Measurements from ENCODE around the gene ZDHHC11. TPM values are rescaled to one million over a fixed set of nuclear protein-coding genes. Genes with fewer than 3 reads are reported as not detected.
A peak's percentile ranks its signal among the peaks of the same experiment; 100 is the strongest.
"Not testable (repeated sequence)": the region's sequence is repeated elsewhere in the genome, so short reads cannot be mapped to it uniquely, and the experiment has no call there.

ZDHHC11 gene
- total and polyA plus RNA-seq, 2 experiments from 2014 or later: 5.8 to 8.5 TPM

DNA sequence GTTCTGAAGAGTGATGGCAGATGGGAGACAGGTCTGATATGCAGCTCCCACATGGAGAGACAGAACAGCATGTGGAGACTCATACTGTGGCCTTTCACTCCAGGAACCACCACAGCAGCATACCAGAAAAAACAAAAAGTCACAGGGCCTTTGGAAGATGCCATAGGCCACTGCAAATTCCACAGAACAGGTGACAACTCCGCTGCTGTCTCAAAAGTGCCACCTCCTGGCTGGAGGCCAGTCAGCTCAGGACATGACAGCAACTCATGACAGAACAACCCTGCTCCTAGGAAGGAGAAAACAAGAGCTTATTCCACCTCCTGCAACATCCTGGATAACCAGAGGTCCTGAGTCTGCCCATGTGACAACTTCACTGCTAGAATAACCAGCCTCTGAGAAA is 25.2 kb downstream of the ZDHHC11 start:
- WGBS (ENCODE audit: low lambda C conversion rate, missing lambda C conversion rate): 64% methylated on average over 1 of the region's 1 CpG
- not testable (repeated sequence) for H3K27me3 ChIP-seq

DNA sequence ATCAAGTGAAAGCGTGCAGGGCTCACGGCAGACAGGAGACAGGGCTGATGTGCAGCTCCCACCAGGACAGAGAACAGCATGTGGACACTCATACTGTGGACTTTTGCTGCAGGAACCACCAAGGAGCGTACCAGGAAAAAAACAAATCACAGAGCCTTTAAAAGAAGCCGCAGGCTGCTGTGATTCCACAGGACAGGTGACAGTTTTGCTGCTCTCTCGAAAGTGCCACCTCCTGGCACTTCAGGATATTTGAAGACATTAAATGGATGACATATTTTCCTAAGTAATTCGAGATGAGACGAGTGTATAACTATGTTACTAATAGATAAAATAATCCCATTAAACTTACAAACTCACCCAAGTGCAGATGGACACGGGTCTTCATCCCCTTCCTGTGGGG is 29.3 kb downstream of the ZDHHC11 start:
- Histone ChIP-seq H3K79me2 (no peaks in the 10 kb centered on the region), H3K9me3 (ENCODE audit: low read depth) (no peaks in the 10 kb centered on the region), H3K4me1 (ENCODE audit: insufficient read depth) (no peaks in the 10 kb centered on the region), H2AFZ (no peak overlapping the region), H3K36me3 (replicated peaks; ENCODE audit: insufficient read depth, low read depth) (no peaks in the 10 kb centered on the region), H3K4me2 (no peak overlapping the region), H4K20me1 (ENCODE audit: insufficient read depth, poor library complexity, severe bottlenecking) (no peaks in the 10 kb centered on the region), H3K27ac (no peak overlapping the region), H3K9me2 (replicated peaks; ENCODE audit: insufficient read depth) (no peaks in the 10 kb centered on the region), H3K27me3 (no peaks in the 10 kb centered on the region), H3K4me3 (no peak overlapping the region)
- 89% methylated on average over 8 of the region's 8 CpGs for whole genome bisulfite sequencing (ENCODE audit: low lambda C conversion rate, missing lambda C conversion rate)
- TF ChIP-seq EZH2 (IDR thresholded peaks at IDR 0.05; ENCODE audit: borderline replicate concordance) (no peak), EZH2phosphoT487 (IDR thresholded peaks at IDR 0.05; ENCODE audit: low read depth, severe bottlenecking, unreplicated experiment) (no peak)
- TF ChIP-seq, protein P1, sequence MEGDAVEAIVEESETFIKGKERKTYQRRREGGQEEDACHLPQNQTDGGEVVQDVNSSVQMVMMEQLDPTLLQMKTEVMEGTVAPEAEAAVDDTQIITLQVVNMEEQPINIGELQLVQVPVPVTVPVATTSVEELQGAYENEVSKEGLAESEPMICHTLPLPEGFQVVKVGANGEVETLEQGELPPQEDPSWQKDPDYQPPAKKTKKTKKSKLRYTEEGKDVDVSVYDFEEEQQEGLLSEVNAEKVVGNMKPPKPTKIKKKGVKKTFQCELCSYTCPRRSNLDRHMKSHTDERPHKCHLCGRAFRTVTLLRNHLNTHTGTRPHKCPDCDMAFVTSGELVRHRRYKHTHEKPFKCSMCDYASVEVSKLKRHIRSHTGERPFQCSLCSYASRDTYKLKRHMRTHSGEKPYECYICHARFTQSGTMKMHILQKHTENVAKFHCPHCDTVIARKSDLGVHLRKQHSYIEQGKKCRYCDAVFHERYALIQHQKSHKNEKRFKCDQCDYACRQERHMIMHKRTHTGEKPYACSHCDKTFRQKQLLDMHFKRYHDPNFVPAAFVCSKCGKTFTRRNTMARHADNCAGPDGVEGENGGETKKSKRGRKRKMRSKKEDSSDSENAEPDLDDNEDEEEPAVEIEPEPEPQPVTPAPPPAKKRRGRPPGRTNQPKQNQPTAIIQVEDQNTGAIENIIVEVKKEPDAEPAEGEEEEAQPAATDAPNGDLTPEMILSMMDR (IDR thresholded peaks at IDR 0.05; ENCODE audit: poor library complexity): no peak
- DNase-seq (ENCODE audit: low spot score): no peak

More for the DNA sequence above, 25.2 kb downstream of the ZDHHC11 start:
- TF ChIP-seq, protein P1 (IDR thresholded peaks at IDR 0.05; ENCODE audit: poor library complexity): peak; percentile 7
- not testable (repeated sequence) for H3K9me3 ChIP-seq (ENCODE audit: low read depth); H3K4me3 ChIP-seq; H3K4me2 ChIP-seq; H3K79me2 ChIP-seq; DNase-seq (ENCODE audit: low spot score); H3K36me3 ChIP-seq (replicated peaks; ENCODE audit: insufficient read depth, low read depth); H4K20me1 ChIP-seq (ENCODE audit: insufficient read depth, poor library complexity, severe bottlenecking); H2AFZ ChIP-seq; H3K27ac ChIP-seq; H3K4me1 ChIP-seq (ENCODE audit: insufficient read depth); H3K9me2 ChIP-seq (replicated peaks; ENCODE audit: insufficient read depth)

DNA sequence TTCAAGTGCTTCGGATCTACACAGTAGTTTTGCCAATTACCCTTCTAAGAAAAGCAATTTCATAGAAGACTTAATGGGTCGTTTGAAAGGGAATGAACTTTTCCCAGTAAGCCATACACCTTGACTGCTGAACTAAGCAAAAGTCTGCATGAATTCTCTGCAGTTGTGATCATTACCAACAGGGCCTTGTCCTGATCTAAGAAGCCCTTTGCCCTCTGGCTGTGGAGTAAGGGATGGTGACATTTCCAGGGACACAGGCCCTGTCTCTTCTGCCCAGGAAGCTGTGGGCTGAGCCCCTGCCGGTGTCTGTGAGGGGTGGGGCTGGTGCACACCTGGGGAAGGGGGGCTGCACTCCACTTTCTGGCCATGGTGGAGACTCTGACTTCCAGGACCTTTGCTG is 30.5 kb downstream of the ZDHHC11 start:
- DNase-seq (ENCODE audit: low spot score): no peak
- Histone ChIP-seq H2AFZ (no peak overlapping the region), H3K36me3 (replicated peaks; ENCODE audit: insufficient read depth, low read depth) (no peaks in the 10 kb centered on the region), H3K9me2 (replicated peaks; ENCODE audit: insufficient read depth) (no peaks in the 10 kb centered on the region), H3K79me2 (no peaks in the 10 kb centered on the region), H4K20me1 (ENCODE audit: insufficient read depth, poor library complexity, severe bottlenecking) (no peaks in the 10 kb centered on the region), H3K4me1 (ENCODE audit: insufficient read depth) (no peaks in the 10 kb centered on the region), H3K4me3 (no peak overlapping the region), H3K27ac (no peak overlapping the region), H3K9me3 (ENCODE audit: low read depth) (no peaks in the 10 kb centered on the region), H3K4me2 (no peak overlapping the region), H3K27me3 (no peaks in the 10 kb centered on the region)
- WGBS (ENCODE audit: low lambda C conversion rate, missing lambda C conversion rate): 82% methylated on average over 3 of the region's 3 CpGs
- no peak for TF ChIP-seq EZH2phosphoT487 (IDR thresholded peaks at IDR 0.05; ENCODE audit: low read depth, severe bottlenecking, unreplicated experiment)
- no peak for TF ChIP-seq EZH2 (IDR thresholded peaks at IDR 0.05; ENCODE audit: borderline replicate concordance)
- TF ChIP-seq, protein P1 (IDR thresholded peaks at IDR 0.05; ENCODE audit: poor library complexity): no peak

DNA sequence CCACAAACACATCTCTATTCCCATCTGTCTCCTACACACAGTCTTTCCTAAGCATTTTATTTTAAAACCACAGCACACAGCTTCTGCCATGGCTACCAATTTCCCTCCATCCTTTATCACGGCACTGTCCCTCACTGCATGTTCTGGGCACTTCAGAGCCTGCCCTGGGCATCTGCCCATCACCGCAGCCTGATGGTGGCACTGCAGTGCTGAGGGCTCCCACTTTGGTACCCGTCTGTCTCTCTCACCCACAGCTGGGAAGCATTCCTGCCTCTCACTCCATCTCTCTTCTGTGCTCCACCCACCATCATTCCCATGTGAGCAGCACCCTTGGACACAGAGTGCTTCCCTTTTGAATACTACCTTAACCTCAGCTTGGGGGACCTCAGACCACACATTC is 31.7 kb downstream of the ZDHHC11 start:
- H3K9me2 ChIP-seq (replicated peaks; ENCODE audit: insufficient read depth): no peaks in the 10 kb centered on the region
- no peak overlapping the region for H3K4me3 ChIP-seq
- no peaks in the 10 kb centered on the region for H4K20me1 ChIP-seq (ENCODE audit: insufficient read depth, poor library complexity, severe bottlenecking)

More for the DNA sequence above, 31.7 kb downstream of the ZDHHC11 start:
- DNase-seq (ENCODE audit: low spot score): no peak
- no peak overlapping the region for H2AFZ ChIP-seq
- H3K27me3 ChIP-seq: no peaks in the 10 kb centered on the region
- H3K27ac ChIP-seq: no peak overlapping the region
- no peaks in the 10 kb centered on the region for H3K9me3 ChIP-seq (ENCODE audit: low read depth)
- H3K36me3 ChIP-seq (replicated peaks; ENCODE audit: insufficient read depth, low read depth): no peaks in the 10 kb centered on the region
- H3K4me2 ChIP-seq: no peak overlapping the region
- TF ChIP-seq, protein P1 (IDR thresholded peaks at IDR 0.05; ENCODE audit: poor library complexity): no peak
- TF ChIP-seq EZH2phosphoT487 (IDR thresholded peaks at IDR 0.05; ENCODE audit: low read depth, severe bottlenecking, unreplicated experiment) (no peak), EZH2 (IDR thresholded peaks at IDR 0.05; ENCODE audit: borderline replicate concordance) (no peak)
- H3K4me1 ChIP-seq (ENCODE audit: insufficient read depth): no peaks in the 10 kb centered on the region
- WGBS (ENCODE audit: low lambda C conversion rate, missing lambda C conversion rate): 89% methylated on average over 3 of the region's 3 CpGs
- H3K79me2 ChIP-seq: no peaks in the 10 kb centered on the region
